T-cell (primary cell): Measurements from ENCODE around the gene MOB3B. TPM values are rescaled to one million over a fixed set of nuclear protein-coding genes. Genes with fewer than 3 reads are reported as not detected.
"Not testable (repeated sequence)": the region's sequence is repeated elsewhere in the genome, so short reads cannot be mapped to it uniquely, and the experiment has no call there.

ENCODE experiments used
- ATAC-seq, 4 experiments: fragments of 200-7000 bp in 3 of 4; fragments of 150-1000 bp in 1 of 4; cut with Tn5 transposase; replicated peaks in 1 of 4; 1 replicate in 3 of 4; 2 replicates in 1 of 4; pipeline ENCODE4 v1.10.0; 2021; ENCODE audit warnings: moderate library complexity in 3 of 4, mild to moderate bottlenecking in 2 of 4, moderate number of reproducible peaks in 1 of 4
- CTCF ChIA-PET, 2 donors: fragments of 300-600 bp; sonication (Branson Sonifier 250); formaldehyde crosslinking; loops; one replicate each; lab custom pipeline; 2022; ENCODE audit warnings: antibody characterized with exemption in 2 of 2; lab: Charles Lee
- POLR2A ChIA-PET, 2 donors: fragments of 300-600 bp; sonication (Branson Sonifier 250); formaldehyde crosslinking; loops; one replicate each; lab custom pipeline; 2022; ENCODE audit warnings: antibody characterized with exemption in 2 of 2; lab: Charles Lee
- DNase-seq, 35 experiments: peaks; one replicate each; pipeline versions ENCODE4 v3.0.0 to v3.0.0-alpha.2; 2013 to 2023
- H3K27ac ChIP-seq: one replicate; pipeline ENCODE4 v1.5.1; 2013; ENCODE audit warnings: low read length
- H3K27me3 ChIP-seq, 2 experiments: replicated peaks in 1 of 2; 1 replicate in 1 of 2; 2 replicates in 1 of 2; pipeline versions ENCODE4 v1.6.1 to v1.7.0; 2013; ENCODE audit warnings: low read length in 1 of 2, mixed read lengths in 1 of 2; ENCODE audit not compliant: control insufficient read depth in 2 of 2, insufficient read depth in 2 of 2; ENCODE audit errors: extremely low read depth in 1 of 2
- H3K36me3 ChIP-seq, 2 donors: 1 replicate in 1 of 2; 2 replicates in 1 of 2; pipeline versions ENCODE4 v1.6.1 to v1.7.0; 2013; ENCODE audit warnings: low read length in 1 of 2; ENCODE audit not compliant: control insufficient read depth in 2 of 2, insufficient read depth in 1 of 2; ENCODE audit errors: extremely low read depth in 1 of 2
- H3K4me1 ChIP-seq, 2 experiments: 1 replicate in 1 of 2; 2 replicates in 1 of 2; pipeline versions ENCODE4 v1.6.1 to v1.7.0; 2013; ENCODE audit warnings: low read length in 2 of 2, mixed read lengths in 1 of 2; ENCODE audit not compliant: insufficient read depth in 2 of 2, control insufficient read depth in 1 of 2; ENCODE audit errors: extremely low read depth in 1 of 2
- H3K4me3 ChIP-seq, 2 donors: 1 replicate in 1 of 2; 2 replicates in 1 of 2; pipeline versions ENCODE4 v1.5.1 to v1.7.0; 2013; ENCODE audit warnings: mild to moderate bottlenecking in 2 of 2, low read length in 1 of 2, moderate library complexity in 1 of 2; ENCODE audit not compliant: control insufficient read depth in 1 of 2; ENCODE audit errors: extremely low read depth in 1 of 2
- H3K9me3 ChIP-seq: 2 replicates; pipeline ENCODE4 v1.7.0; 2013
- H3K27ac Mint-ChIP-seq, 2 donors: one replicate each; pipeline ENCODE4 v1.8.0; 2020 to 2021; ENCODE audit warnings: mild to moderate bottlenecking in 2 of 2, mixed read lengths in 2 of 2
- H3K27me3 Mint-ChIP-seq, 2 donors: one replicate each; pipeline ENCODE4 v1.8.0; 2021 to 2022; ENCODE audit warnings: mixed read lengths in 2 of 2
- H3K36me3 Mint-ChIP-seq: one replicate; pipeline ENCODE4 v1.8.0; 2021; ENCODE audit warnings: mixed read lengths
- H3K4me1 Mint-ChIP-seq, 3 donors: one replicate each; pipeline ENCODE4 v1.8.0; 2020 to 2022; ENCODE audit warnings: mixed read lengths in 3 of 3, mild to moderate bottlenecking in 1 of 3
- H3K4me3 Mint-ChIP-seq, 3 donors: one replicate each; pipeline ENCODE4 v1.8.0; 2020 to 2022; ENCODE audit warnings: mild to moderate bottlenecking in 3 of 3, mixed read lengths in 3 of 3, moderate library complexity in 3 of 3
- H3K9me3 Mint-ChIP-seq, 3 donors: one replicate each; pipeline ENCODE4 v1.8.0; 2020 to 2022; ENCODE audit warnings: mixed read lengths in 3 of 3
- WGBS: methylation state at CpG from one replicate; pipeline ENCODE4 v1.1.5; 2013; ENCODE audit warnings: missing lambda C conversion rate; ENCODE audit not compliant: insufficient coverage; 5-methylcytosine and 5-hydroxymethylcytosine counted together
- total RNA-seq, 35 experiments: library from RNA in 6 of 35; stranded (reverse) in 6 of 35; fragments of 120-200 nt in 1 of 35; gene quantifications; one replicate each; pipeline versions ENCODE4 v1.2.1 to v1.2.4 and lab custom pipeline; 2013 to 2026

The MOB3B gene
- total RNA-seq, 5 donors from 2014 or later (not counting 1 experiment from before 2014, with no cell fraction given) = 0.40 to 0.72 (median 0.56) TPM

DNA sequence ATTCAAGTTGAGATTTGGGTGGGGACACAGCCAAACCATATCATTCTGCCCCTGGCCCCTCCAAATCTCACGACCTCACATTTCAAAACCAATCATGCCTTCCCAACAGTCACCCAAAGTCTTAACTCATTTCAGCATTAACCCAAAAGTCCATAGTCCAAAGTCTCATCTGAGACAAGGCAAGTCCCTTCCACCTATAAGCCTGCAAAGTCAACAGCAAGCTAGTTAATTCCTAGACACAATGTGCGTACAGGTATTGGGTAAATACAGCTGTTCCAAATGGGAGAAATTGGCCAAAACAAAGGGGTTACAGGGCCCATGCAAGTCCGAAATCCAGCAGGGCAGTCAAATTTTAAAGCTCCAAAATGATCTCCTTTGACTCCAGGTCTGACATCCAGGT, 64.7 kb downstream of the MOB3B start:
- H3K4me1 ChIP-seq, H3K27me3 Mint-ChIP-seq, H3K36me3 ChIP-seq, H3K9me3 ChIP-seq, H3K27ac ChIP-seq, H3K36me3 Mint-ChIP-seq, H3K27me3 ChIP-seq, H3K9me3 Mint-ChIP-seq, DNase-seq, CTCF ChIA-PET, H3K4me3 Mint-ChIP-seq, H3K27ac Mint-ChIP-seq, H3K4me3 ChIP-seq, H3K4me1 Mint-ChIP-seq, POLR2A ChIA-PET, ATAC-seq: not testable (repeated sequence)
- WGBS = 74% methylated on average over 2 of the region's 3 CpGs

DNA sequence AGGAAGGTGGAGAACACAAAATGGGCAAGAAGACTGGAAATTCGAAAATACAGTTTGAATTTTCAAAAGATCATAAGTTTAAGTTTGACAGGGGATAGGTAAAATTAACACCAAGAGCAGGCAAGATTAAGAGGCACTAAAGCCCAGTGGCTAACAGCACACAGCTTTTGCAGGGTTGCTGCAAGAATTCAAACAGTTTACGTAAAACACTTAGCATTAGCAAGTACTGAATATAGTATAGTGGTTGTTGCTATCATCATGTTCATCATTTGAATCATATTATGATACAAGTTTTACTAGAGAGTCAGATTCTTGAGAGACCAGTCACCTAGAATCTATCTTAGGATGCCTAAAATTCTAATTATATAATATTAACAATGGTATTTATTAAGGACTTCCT, 66.8 kb downstream of the MOB3B start:
- Mint-ChIP-seq H3K27ac (no peak overlapping the region), H3K36me3 (no peaks in the 10 kb centered on the region), H3K27me3 (no peaks in the 10 kb centered on the region), H3K4me3 (no peak overlapping the region), H3K4me1 (peaks cover 2 to 3% (median 3%) of the 10 kb centered on the region in 3 donors), H3K9me3 (no peaks in the 10 kb centered on the region)
- Histone ChIP-seq H3K36me3 (no peaks in the 10 kb centered on the region), H3K4me3 (no peak overlapping the region), H3K27me3 (peaks cover 0 to 4% of the 10 kb centered on the region in 2 experiments), H3K9me3 (no peaks in the 10 kb centered on the region), H3K4me1 (no peaks in the 10 kb centered on the region), H3K27ac (no peak overlapping the region)
- CTCF ChIA-PET = no interaction called here
- WGBS = no CpG with 5 or more reads among the region's 2 CpGs
- POLR2A ChIA-PET = no interaction called here
- DNase-seq (no peak), ATAC-seq (no peak)

DNA sequence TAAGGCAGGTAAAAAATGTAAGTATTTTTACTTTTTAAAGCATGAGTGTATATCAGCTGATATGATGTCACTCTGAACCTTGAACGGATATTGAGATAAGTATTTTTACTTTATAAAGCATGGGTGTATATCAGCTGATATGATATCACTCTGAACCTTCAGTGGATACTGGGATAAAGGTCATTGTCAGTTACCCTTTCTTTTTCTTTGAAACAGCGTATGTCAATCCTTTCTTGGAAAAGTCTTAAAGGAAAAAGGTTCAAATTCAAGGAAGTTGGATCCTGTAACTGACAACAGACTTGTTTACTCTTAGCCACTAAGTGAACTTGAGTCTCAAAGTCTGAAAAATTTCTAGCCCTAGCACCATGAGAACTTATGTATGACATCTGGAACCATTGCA, 67.2 kb downstream of the MOB3B start:
- no peak overlapping the region for H3K4me3 ChIP-seq
- no peaks in the 10 kb centered on the region for H3K36me3 ChIP-seq
- Mint-ChIP-seq H3K36me3 (no peaks in the 10 kb centered on the region), H3K27me3 (no peaks in the 10 kb centered on the region), H3K27ac (no peak overlapping the region), H3K9me3 (no peaks in the 10 kb centered on the region), H3K4me3 (no peak overlapping the region), H3K4me1 (peaks cover 6 to 7% (median 6%) of the 10 kb centered on the region in 3 donors)
- ChIA-PET POLR2A (no interaction called here), CTCF (interaction anchor here in 1 of 2 donors (0.6 kb wide), 1 partner anchor 27 kb away, joined by 3 read pairs; no protein-coding TSS in a partner anchor)
- WGBS = 100% methylated on average over 1 of the region's 2 CpGs
- no peaks in the 10 kb centered on the region for H3K9me3 ChIP-seq
- H3K27ac ChIP-seq = no peak overlapping the region
- peaks cover 0 to 4% of the 10 kb centered on the region in 2 experiments for H3K27me3 ChIP-seq
- no peak for DNase-seq
- ATAC-seq = no peak
- H3K4me1 ChIP-seq = peaks cover 0 to 1% of the 10 kb centered on the region in 2 experiments

DNA sequence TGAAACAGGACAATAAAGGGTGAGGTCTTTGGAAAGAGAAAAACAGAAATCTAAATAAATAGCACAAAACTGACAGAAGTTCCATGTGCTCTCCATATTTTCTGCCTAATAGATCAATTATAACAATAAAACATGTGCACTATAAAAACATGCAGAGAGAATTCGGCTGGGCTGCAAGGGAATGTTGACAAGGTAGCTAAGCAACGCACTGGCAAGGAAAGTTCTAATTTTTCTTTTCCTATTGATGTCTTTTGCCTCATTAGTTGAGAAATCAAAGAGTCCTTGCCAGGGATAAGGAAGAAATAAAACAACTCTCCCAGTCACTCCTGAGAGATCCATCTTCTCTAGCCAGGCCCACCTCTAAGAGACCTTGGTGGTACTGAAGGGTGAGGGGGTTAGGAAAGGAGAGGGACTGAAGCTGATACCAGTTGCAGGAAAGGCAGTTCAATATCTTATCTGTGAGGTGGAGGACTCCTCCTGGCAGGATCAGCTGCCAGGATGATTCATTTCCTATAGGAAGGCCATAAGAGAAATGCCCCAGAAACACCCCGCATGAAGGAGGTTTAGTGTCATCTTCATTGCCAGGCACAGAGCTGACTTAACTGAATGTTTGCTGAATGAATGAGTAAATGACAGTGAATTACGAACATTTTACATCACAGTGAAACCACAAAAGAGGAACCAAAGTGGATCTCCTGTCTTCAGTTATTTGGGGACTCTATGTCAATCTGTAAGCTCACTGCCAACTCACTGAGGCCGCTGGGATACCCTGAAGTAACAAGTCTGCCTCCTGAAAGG, 69.2 kb downstream of the MOB3B start:
- peaks cover 9% of the 10 kb centered on the region for H3K36me3 Mint-ChIP-seq
- Histone ChIP-seq H3K36me3 (no peaks in the 10 kb centered on the region), H3K27ac (no peak overlapping the region), H3K4me1 (peaks cover 0 to 5% of the 10 kb centered on the region in 2 experiments), H3K9me3 (no peaks in the 10 kb centered on the region), H3K4me3 (no peak overlapping the region), H3K27me3 (no peaks in the 10 kb centered on the region)
- 50% methylated on average over 1 of the region's 5 CpGs for WGBS
- H3K9me3 Mint-ChIP-seq = no peaks in the 10 kb centered on the region
- ChIA-PET CTCF (interaction anchor here (0.6 to 0.8 kb wide), 3 partner anchors 10 to 57 kb away, joined by 3 to 5 read pairs (median 4); no protein-coding TSS in a partner anchor), POLR2A (no interaction called here)
- H3K27me3 Mint-ChIP-seq = no peaks in the 10 kb centered on the region
- H3K4me1 Mint-ChIP-seq = peaks cover 8 to 12% (median 11%) of the 10 kb centered on the region in 3 donors
- ATAC-seq (no peak), DNase-seq (peak in 1 of 35 experiments; percentile 8)
- H3K27ac Mint-ChIP-seq = no peak overlapping the region
- H3K4me3 Mint-ChIP-seq = no peak overlapping the region

DNA sequence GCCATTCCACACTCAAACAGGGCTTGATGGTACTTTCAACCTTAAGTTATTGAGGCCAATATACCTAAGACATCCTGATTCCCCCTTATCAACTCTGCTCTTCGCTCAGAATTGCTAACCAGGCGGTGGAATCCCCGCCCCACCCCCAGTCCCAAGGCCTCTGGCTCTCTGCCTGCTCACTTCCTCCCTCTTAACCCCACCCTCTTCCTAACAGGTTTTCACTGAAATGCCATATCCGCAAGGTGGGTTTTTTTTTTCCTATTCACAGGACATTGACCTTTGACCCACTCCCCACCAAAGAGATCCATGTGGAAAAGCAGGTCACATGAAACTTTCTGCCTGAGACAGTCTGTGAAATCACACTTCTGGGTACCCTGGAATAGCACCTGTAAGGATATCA, 72.2 kb downstream of the MOB3B start:
- no peak for ATAC-seq
- peaks cover 0 to 5% of the 10 kb centered on the region in 2 experiments for H3K4me1 ChIP-seq
- H3K9me3 ChIP-seq = no peaks in the 10 kb centered on the region
- ChIA-PET CTCF (no interaction called here), POLR2A (no interaction called here)
- H3K4me3 ChIP-seq = no peak overlapping the region
- Mint-ChIP-seq H3K4me1 (peaks cover 8 to 12% (median 11%) of the 10 kb centered on the region in 3 donors), H3K36me3 (peaks cover 15% of the 10 kb centered on the region), H3K27me3 (no peaks in the 10 kb centered on the region), H3K9me3 (no peaks in the 10 kb centered on the region), H3K27ac (no peak overlapping the region), H3K4me3 (peak overlapping the region in 1 of 3 donors; percentile 24)
- DNase-seq = peak in 2 of 35 experiments; percentile 3
- no peaks in the 10 kb centered on the region for H3K36me3 ChIP-seq
- H3K27ac ChIP-seq = no peak overlapping the region
- no peaks in the 10 kb centered on the region for H3K27me3 ChIP-seq
- WGBS = 74% methylated on average over 3 of the region's 4 CpGs

DNA sequence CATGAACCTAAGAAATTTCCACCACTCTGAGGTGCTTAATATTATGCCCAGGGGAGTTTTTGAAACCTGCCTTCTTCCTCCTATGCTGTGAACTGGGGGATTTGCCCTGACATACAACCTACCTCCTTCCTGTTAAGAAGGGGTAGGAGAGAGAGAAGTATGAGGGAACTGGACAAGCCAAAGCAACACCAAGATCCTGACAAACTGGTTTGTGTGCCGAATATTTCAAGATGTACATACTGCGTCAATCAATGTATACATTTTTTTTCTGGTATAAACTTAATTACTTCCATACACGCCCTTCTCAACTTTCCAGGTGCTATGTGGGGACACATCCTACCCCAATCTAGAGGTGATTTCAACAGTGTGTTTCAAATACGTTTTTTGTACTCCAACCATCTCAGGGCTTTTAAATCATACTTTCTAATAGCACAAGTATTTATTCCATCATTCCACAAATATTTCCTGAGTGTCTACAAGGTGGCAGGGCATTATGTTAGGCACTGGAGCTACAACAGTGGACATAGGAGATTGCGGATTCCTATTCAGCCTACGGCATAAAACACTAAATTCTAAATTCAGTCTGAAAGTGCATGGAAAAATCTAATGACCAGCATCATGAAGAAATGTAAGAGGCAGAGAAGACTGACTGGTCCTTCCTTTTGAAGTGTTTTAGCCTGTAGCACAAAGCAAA, 75.6 kb downstream of the MOB3B start:
- Histone ChIP-seq H3K4me1 (peaks cover 0 to 5% of the 10 kb centered on the region in 2 experiments), H3K9me3 (no peaks in the 10 kb centered on the region), H3K27me3 (no peaks in the 10 kb centered on the region), H3K36me3 (no peaks in the 10 kb centered on the region), H3K4me3 (no peak overlapping the region), H3K27ac (no peak overlapping the region)
- no peaks in the 10 kb centered on the region for H3K9me3 Mint-ChIP-seq
- H3K4me3 Mint-ChIP-seq = no peak overlapping the region
- ChIA-PET POLR2A (interaction anchor here in 1 of 2 donors (0.5 kb wide), 1 partner anchor 19 kb away, joined by 7 read pairs; no protein-coding TSS in a partner anchor), CTCF (no interaction called here)
- 75% methylated on average over 3 of the region's 6 CpGs for WGBS
- H3K27me3 Mint-ChIP-seq = no peaks in the 10 kb centered on the region
- DNase-seq (no peak), ATAC-seq (no peak)
- H3K4me1 Mint-ChIP-seq = peaks cover 8 to 12% (median 11%) of the 10 kb centered on the region in 3 donors
- no peak overlapping the region for H3K27ac Mint-ChIP-seq
- H3K36me3 Mint-ChIP-seq = peaks cover 27% of the 10 kb centered on the region
